Mammary epithelial cell (primary cell): ENCODE results near the gene EP300.

Source experiments
- EZH2 ChIP-seq: IDR thresholded peaks from 2 replicates; pipeline ENCODE4 v1.6.1; 2012; ENCODE audit warnings: low read length, inconsistent platforms, borderline replicate concordance
- TF ChIP-seq, protein P1 (sequence below), 2 donors: IDR thresholded peaks in 1 of 2; conservative IDR thresholded peaks in 1 of 2; 2 replicates each; pipeline ENCODE4 v1.5.1; 2011 to 2012; ENCODE audit warnings: inconsistent platforms in 2 of 2, low read length in 2 of 2, mild to moderate bottlenecking in 2 of 2, control low read depth in 1 of 2, low read depth in 1 of 2; ENCODE audit not compliant: insufficient read depth in 1 of 2; ENCODE audit errors: extremely low read depth in 1 of 2

DNA sequence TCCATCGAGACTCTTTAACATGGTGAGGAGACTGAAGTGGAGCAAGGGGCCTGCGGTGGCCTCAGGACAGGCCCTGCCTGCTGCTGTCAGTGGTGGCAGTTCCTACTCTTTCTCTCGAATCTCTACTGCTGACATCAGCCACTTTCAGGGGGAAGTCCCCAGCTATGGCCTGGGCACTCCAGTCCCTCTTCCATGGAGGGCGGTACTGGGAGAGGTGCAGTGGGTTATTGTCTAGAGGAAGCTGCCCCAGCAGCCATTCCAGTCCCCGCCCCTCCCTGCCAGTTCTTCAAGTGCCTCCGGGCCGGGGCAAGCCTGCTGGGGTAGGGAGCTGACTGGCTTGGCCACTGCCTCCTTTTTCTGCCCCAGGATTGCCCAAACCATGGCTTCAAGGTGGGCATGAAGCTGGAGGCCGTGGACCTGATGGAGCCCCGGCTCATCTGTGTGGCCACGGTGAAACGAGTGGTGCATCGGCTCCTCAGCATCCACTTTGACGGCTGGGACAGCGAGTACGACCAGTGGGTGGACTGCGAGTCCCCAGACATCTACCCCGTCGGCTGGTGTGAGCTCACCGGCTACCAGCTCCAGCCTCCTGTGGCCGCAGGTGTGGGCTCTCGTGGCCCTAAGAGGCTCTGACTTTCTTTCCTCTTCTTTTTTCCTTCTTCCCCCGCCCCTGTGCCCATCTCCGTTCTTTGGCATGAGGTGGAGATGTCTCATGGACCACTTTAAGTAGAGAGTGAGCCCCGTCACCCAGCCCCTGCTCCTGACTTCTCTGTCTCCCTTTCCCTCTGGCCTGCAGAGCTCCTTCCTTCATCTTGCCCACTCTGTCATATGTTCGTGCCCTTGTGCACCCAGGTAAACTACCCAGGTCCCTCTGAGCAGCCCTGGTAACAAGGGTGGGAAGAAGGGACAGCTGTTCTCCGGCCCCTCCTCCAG lies 134.6 kb downstream of the EP300 start:
- TF ChIP-seq EZH2 = no peak
- TF ChIP-seq, protein P1, sequence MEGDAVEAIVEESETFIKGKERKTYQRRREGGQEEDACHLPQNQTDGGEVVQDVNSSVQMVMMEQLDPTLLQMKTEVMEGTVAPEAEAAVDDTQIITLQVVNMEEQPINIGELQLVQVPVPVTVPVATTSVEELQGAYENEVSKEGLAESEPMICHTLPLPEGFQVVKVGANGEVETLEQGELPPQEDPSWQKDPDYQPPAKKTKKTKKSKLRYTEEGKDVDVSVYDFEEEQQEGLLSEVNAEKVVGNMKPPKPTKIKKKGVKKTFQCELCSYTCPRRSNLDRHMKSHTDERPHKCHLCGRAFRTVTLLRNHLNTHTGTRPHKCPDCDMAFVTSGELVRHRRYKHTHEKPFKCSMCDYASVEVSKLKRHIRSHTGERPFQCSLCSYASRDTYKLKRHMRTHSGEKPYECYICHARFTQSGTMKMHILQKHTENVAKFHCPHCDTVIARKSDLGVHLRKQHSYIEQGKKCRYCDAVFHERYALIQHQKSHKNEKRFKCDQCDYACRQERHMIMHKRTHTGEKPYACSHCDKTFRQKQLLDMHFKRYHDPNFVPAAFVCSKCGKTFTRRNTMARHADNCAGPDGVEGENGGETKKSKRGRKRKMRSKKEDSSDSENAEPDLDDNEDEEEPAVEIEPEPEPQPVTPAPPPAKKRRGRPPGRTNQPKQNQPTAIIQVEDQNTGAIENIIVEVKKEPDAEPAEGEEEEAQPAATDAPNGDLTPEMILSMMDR (conservative IDR thresholded peaks at IDR 0.05 in 1 of 2, IDR thresholded peaks at IDR 0.05 in 1 of 2; ENCODE audit: extremely low read depth in 1 of 2, insufficient read depth in 1 of 2, low read depth in 1 of 2, low read length in 2 of 2) = no peak
